SU-DHL-6 (cell line): ENCODE measurements around the gene AXIN2.

Experiments used
- H2AFZ ChIP-seq: fragments of 200-600 bp; sonication (generic); 2 replicates; pipeline ENCODE4 v1.6.1; 2014; ENCODE audit warnings: low read depth, mild to moderate bottlenecking, moderate library complexity, mixed read lengths, antibody characterized with exemption, low read length; ENCODE audit not compliant: severe bottlenecking
- H3F3A ChIP-seq: fragments of 200-600 bp; shearing (Covaris generic); 2 replicates; pipeline ENCODE4 v1.6.0; 2016; ENCODE audit warnings: antibody characterized with exemption, mild to moderate bottlenecking; ENCODE audit not compliant: insufficient read depth
- H3K27ac ChIP-seq: fragments of 200-600 bp; sonication (generic); 2 replicates; pipeline ENCODE4 v1.5.1; 2016; ENCODE audit warnings: low read depth, mild to moderate bottlenecking, low read length, moderate library complexity, mixed read lengths
- H3K27me3 ChIP-seq: fragments of 200-600 bp; sonication (generic), shearing (Covaris generic); 2 replicates; pipeline ENCODE4 v1.6.0; 2014; ENCODE audit warnings: mild to moderate bottlenecking, low read length
- H3K36me3 ChIP-seq: fragments of 200-600 bp; sonication (generic); 2 replicates; pipeline ENCODE4 v1.6.1; 2014; ENCODE audit warnings: mild to moderate bottlenecking, low read length, mixed read lengths
- H3K4me2 ChIP-seq: fragments of 300-600, 200-600 bp; shearing (Covaris generic), sonication (generic); 2 replicates; pipeline ENCODE4 v1.6.0; 2014; ENCODE audit warnings: low read length, low read depth, mild to moderate bottlenecking; ENCODE audit not compliant: poor library complexity, severe bottlenecking
- H3K4me3 ChIP-seq: fragments of 200-600 bp; sonication (generic); 2 replicates; pipeline ENCODE4 v1.5.1; 2014; ENCODE audit warnings: antibody characterized with exemption, low read length, mild to moderate bottlenecking, mixed read lengths; ENCODE audit not compliant: insufficient read depth, poor library complexity, severe bottlenecking
- H3K79me2 ChIP-seq: fragments of 200-600 bp; sonication (generic); 2 replicates; pipeline ENCODE4 v1.6.1; 2014; ENCODE audit warnings: mild to moderate bottlenecking, low read length, moderate library complexity; ENCODE audit not compliant: insufficient read depth
- H3K9ac ChIP-seq: fragments of 200-600 bp; sonication (generic); 2 replicates; pipeline ENCODE4 v1.7.0; 2014; ENCODE audit warnings: mild to moderate bottlenecking, low read length
- H3K9me2 ChIP-seq: fragments of 200-600 bp; sonication (generic); replicated peaks from 2 replicates; pipeline ENCODE4 v1.6.1; 2014; ENCODE audit warnings: low read length; ENCODE audit not compliant: insufficient read depth
- H3K9me3 ChIP-seq: fragments of 200-600 bp; sonication (generic); 2 replicates; pipeline ENCODE4 v1.6.1; 2014; ENCODE audit warnings: low read length, mixed read lengths; ENCODE audit not compliant: insufficient read depth
- H4K20me1 ChIP-seq: fragments of 200-600 bp; sonication (generic); 2 replicates; pipeline ENCODE4 v1.6.1; 2014; ENCODE audit warnings: low read depth, mild to moderate bottlenecking, antibody characterized with exemption, low read length, moderate library complexity, mixed read lengths
- EZH2phosphoT487 ChIP-seq: fragments of 200-600 bp; sonication (generic), shearing (Covaris generic); conservative IDR thresholded peaks from 2 replicates; pipeline ENCODE4 v1.6.1; 2018; ENCODE audit warnings: mild to moderate bottlenecking, antibody characterized with exemption, low read length, moderate library complexity, mixed read lengths
- TF ChIP-seq, protein P1 (sequence below): fragments of 200-600 bp; sonication (generic); IDR thresholded peaks from one replicate; pipeline ENCODE4 v1.5.1; 2017; ENCODE audit warnings: antibody characterized with exemption, mild to moderate bottlenecking, low read length, moderate library complexity; ENCODE audit not compliant: insufficient read depth, poor library complexity, severe bottlenecking

AXIN2 gene

GRCh38 chr17:65550758-65551157, 10.7 kb downstream of the AXIN2 start:
- Histone ChIP-seq H3K36me3 (no peaks in the 10 kb centered on the region), H2AFZ (no peak overlapping the region), H3K27ac (no peak overlapping the region), H3F3A (no peaks in the 10 kb centered on the region), H3K9me2 (no peaks in the 10 kb centered on the region), H3K9me3 (no peaks in the 10 kb centered on the region), H3K27me3 (no peaks in the 10 kb centered on the region), H3K79me2 (no peaks in the 10 kb centered on the region), H3K9ac (no peak overlapping the region), H3K4me2 (no peak overlapping the region), H4K20me1 (no peaks in the 10 kb centered on the region), H3K4me3 (no peak overlapping the region)
- TF ChIP-seq, protein P1, sequence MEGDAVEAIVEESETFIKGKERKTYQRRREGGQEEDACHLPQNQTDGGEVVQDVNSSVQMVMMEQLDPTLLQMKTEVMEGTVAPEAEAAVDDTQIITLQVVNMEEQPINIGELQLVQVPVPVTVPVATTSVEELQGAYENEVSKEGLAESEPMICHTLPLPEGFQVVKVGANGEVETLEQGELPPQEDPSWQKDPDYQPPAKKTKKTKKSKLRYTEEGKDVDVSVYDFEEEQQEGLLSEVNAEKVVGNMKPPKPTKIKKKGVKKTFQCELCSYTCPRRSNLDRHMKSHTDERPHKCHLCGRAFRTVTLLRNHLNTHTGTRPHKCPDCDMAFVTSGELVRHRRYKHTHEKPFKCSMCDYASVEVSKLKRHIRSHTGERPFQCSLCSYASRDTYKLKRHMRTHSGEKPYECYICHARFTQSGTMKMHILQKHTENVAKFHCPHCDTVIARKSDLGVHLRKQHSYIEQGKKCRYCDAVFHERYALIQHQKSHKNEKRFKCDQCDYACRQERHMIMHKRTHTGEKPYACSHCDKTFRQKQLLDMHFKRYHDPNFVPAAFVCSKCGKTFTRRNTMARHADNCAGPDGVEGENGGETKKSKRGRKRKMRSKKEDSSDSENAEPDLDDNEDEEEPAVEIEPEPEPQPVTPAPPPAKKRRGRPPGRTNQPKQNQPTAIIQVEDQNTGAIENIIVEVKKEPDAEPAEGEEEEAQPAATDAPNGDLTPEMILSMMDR: no peak
- TF ChIP-seq EZH2phosphoT487: no peak

GRCh38 chr17:65550075-65550662, 11.3 kb downstream of the AXIN2 start:
- Histone ChIP-seq H3K9me2 (no peaks in the 10 kb centered on the region), H3K4me3 (no peak overlapping the region), H3K36me3 (no peaks in the 10 kb centered on the region), H3K27ac (no peak overlapping the region), H3K4me2 (no peak overlapping the region), H3K9ac (no peak overlapping the region), H3K9me3 (no peaks in the 10 kb centered on the region), H4K20me1 (no peaks in the 10 kb centered on the region), H3F3A (no peaks in the 10 kb centered on the region), H3K79me2 (no peaks in the 10 kb centered on the region), H3K27me3 (no peaks in the 10 kb centered on the region), H2AFZ (no peak overlapping the region)
- TF ChIP-seq, protein P1: no peak
- TF ChIP-seq EZH2phosphoT487: no peak

GRCh38 chr17:65548269-65548969, 13.0 kb downstream of the AXIN2 start:
- no peaks in the 10 kb centered on the region for H3K36me3 ChIP-seq
- TF ChIP-seq, protein P1: no peak
- no peak for TF ChIP-seq EZH2phosphoT487
- H3K9ac ChIP-seq: no peak overlapping the region
- no peaks in the 10 kb centered on the region for H3F3A ChIP-seq
- no peaks in the 10 kb centered on the region for H3K9me2 ChIP-seq
- H3K27ac ChIP-seq: no peak overlapping the region
- H3K79me2 ChIP-seq: no peaks in the 10 kb centered on the region
- no peak overlapping the region for H3K4me3 ChIP-seq
- H3K9me3 ChIP-seq: no peaks in the 10 kb centered on the region
- H3K27me3 ChIP-seq: no peaks in the 10 kb centered on the region
- H2AFZ ChIP-seq: no peak overlapping the region
- no peaks in the 10 kb centered on the region for H4K20me1 ChIP-seq
- H3K4me2 ChIP-seq: no peak overlapping the region
